SKM-1 treated with dmso at 0.1 percent for 144 hours (cell line): ENCODE measurements around the gene PASD1.

Experiments
- DNase-seq: peaks from one replicate; lab custom pipeline; 2025; ENCODE audit not compliant: unreplicated experiment; lab: John Stamatoyannopoulos, UW

The PASD1 gene

GRCh38 chrX:151700581-151700980 is 137.1 kb downstream of the PASD1 start:
- DNase-seq = no peak

DNA sequence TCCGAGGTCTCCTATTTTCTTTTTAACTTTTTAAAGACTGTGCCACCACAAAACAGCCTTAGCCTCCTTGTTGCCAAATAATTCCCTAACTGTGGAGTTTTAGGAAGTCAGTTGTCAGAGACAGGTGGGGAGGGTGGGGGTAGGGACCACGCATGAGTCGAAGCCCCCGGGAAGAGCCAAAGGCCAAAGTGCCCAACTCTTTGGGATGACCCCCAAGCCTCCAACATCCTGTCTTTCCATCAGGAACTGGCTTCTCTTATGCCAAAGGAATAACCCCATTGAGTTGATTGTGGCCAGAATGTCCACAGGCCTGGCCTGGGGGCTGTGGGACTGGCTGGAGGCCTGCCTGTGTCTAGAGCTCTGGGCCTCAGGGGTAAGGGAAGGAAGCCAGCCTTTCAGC is 137.6 kb downstream of the PASD1 start:
- no peak for DNase-seq

DNA sequence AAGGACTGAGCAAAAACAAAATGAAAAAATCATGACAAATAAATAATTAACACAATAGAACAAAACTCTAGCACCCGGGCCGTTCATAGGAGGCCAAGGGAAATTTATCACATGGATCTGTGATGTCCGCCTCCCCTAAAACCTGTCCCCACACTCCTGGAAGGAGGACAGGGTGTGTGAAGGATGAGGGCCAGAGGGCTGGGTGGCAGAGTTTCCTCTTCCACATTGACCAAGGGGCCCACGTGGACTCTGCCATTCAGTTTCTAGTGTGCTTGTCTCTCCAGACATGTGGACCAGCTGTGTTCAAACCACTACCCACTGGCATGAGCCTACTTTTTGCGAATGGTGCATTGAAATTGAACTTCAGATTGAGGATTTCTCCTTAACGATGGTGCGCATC is 138.1 kb downstream of the PASD1 start:
- no peak for DNase-seq

- no peak for DNase-seq
Measured at GRCh38 chrX:151702026-151702714, 138.7 kb downstream of the PASD1 start.

- DNase-seq = no peak
Measured at GRCh38 chrX:151702741-151703340, 139.4 kb downstream of the PASD1 start.

DNA sequence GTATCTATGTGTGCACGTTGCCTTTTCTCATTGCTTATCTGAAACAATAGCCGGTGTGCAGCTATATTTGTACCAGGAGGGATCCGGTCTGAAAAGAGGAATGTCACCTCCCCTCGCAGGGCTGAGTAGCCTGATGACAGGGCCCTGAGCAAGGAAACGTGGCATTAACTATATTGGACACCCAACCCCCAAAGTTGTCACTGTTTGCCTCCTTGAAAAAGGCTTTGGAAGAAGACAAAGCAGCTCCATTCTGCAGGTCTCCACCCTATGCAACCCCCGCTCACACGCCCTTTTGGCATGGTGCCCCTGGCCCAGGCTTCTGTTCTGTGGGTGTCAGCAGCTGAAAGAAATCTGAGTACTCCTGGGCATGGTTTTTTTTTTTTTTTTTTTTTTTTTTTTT is 140.0 kb downstream of the PASD1 start:
- no peak for DNase-seq

GRCh38 chrX:151704041-151704663 is 140.7 kb downstream of the PASD1 start:
- no peak for DNase-seq

GRCh38 chrX:151708821-151709220 is 145.3 kb downstream of the PASD1 start:
- no peak for DNase-seq

DNA sequence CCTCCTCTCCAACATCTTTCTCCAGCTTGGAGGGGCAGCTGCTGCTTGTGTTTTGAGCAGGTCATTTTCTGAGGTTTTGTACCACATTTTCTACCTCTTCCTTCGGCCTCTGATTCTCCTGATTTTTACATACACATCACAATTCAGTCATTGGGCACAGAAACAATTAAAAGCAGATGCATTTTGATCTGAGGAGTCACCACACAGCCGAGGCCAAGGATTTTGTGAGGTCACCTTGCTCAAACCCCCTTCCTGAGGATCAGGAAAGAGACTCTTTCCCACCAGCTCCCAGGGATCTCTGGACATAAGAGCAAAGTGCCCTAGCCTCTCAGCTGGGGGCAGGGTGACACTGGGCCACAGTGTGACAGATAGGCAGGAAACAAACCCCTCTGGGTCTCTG is 147.0 kb downstream of the PASD1 start:
- no peak for DNase-seq

GRCh38 chrX:151711154-151711553 is 147.7 kb downstream of the PASD1 start:
- DNase-seq = no peak

GRCh38 chrX:151711787-151712186 is 148.3 kb downstream of the PASD1 start:
- no peak for DNase-seq

DNA sequence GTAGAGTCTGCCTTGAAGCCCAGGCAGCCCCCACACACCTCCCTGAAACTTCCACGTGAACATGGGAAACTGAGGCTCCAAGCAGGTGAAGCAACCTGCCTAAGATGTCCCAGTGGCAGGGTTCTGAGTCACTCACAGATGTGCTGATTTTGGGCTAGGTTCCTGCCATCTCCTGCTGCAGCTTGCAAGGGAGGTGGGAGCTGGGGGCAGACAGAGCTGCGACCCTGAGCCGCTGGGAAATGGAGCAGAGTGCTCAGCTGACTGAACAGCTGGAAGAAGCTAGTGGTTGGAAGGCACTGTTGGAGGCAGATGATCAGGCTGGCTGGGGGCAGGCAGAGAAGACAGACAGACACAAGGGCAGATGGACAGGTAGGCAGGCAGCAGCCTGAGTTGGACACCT is 148.8 kb downstream of the PASD1 start:
- DNase-seq = no peak

GRCh38 chrX:151713849-151714248 is 150.4 kb downstream of the PASD1 start:
- no peak for DNase-seq

DNA sequence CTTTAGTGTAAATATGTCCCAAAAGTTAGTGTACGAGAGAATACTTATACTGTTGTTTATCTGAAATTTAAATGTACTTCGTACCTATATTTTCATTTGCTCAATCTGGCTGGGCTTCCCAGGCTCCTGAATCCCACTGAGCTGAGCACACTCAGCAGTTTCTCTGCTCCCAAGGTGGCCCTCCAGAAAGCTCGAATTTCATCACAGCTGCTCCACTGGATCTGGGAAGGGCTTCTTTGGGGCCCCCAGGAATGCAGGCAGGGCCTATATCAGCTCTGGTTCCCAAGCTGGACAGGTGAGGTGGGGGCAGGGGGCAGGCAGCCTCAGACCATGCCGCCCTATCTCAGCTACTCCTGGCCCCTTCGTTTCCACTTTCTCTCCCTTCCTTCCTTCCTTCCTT is 150.9 kb downstream of the PASD1 start:
- no peak for DNase-seq

DNA sequence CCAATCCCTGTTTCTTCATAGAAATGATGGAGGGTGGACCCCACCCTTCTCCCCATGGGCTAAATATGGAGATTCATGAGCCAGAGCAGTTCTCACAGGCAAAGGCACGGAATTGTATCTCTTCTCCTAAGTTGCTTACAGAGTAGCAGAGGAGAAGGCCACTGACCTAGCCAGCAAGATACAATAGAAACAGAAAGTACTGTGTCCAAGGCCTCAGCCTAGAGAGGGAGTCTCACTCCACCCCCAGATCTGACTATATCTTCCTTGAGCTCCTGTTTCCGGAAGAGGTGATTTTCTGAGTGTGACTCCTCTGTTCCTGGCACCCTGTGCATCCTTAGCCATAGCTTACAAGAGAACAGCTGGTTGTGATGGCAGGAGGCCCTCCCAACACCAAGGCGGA is 152.3 kb downstream of the PASD1 start, which contains the start of gene FATE1:
FATE1 (plus strand) TSS at position 284 of the 400 bp plus-strand sequence; CDS start at position 369, 85 bp downstream.
- no peak for DNase-seq

GRCh38 chrX:151722241-151722846 is 158.9 kb downstream of the PASD1 start:
- no peak for DNase-seq

GRCh38 chrX:151723156-151723760 is 159.8 kb downstream of the PASD1 start:
- peak; percentile 23 for DNase-seq

- DNase-seq = no peak
Measured at GRCh38 chrX:151724563-151725337, 161.3 kb downstream of the PASD1 start.

DNA sequence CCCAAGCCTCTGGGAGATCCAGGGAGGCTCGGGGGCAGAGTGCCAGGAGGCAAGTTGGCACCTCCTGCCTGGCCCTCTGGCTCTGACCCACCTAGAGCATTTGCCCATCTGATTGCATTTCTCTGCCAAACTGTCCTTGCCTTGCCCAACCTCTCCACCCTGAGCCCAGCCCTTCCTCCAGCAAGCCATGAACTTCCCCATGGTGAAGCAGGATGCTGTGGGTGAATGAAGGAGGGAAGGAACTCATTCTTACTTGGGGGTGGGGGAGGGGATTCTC is 161.8 kb downstream of the PASD1 start:
- no peak for DNase-seq
